Pancreas (tissue), 10 donors: ENCODE results near the gene CNTNAP4. TPM values are rescaled to one million over a fixed set of nuclear protein-coding genes. Genes with fewer than 3 reads are reported as not detected.

Experiments used
- ATAC-seq, 4 donors: fragments of 200-7000 bp; cut with Tn5 transposase; one replicate each; pipeline versions ENCODE4 v1.8.0 to v1.9.1; 2020; ENCODE audit warnings: mild to moderate bottlenecking in 4 of 4, moderate library complexity in 4 of 4
- DNase-seq, 6 donors: peaks; one replicate each; pipeline ENCODE4 v3.0.0-alpha.2; 2020
- FAIRE-seq: peaks from 2 replicates; lab custom pipeline; 2012; peaks lifted over from hg19 to GRCh38; lab: Jason Lieb, UNC
- H3K27ac ChIP-seq, 4 donors: fragments of 200-600 bp; sonication (generic); 1 replicate in 3 of 4; 2 replicates in 1 of 4; pipeline versions ENCODE4 v1.5.0 to v1.8.0; 2020
- H3K27me3 ChIP-seq, 4 donors: fragments of 200-600 bp; one replicate each; pipeline ENCODE4 v1.8.0; 2021
- H3K36me3 ChIP-seq, 3 donors: fragments of 200-600 bp; sonication (generic) in 1 of 3; one replicate each; pipeline versions ENCODE4 v1.5.0 to v1.8.0; 2020 to 2021
- H3K4me1 ChIP-seq, 3 donors: fragments of 200-600 bp; one replicate each; pipeline ENCODE4 v1.8.0; 2021
- H3K4me3 ChIP-seq, 4 donors: fragments of 200-600 bp; sonication (generic) in 2 of 4; one replicate each; pipeline versions ENCODE4 v1.5.0 to v1.8.0; 2020 to 2021
- H3K9me3 ChIP-seq, 4 donors: fragments of 200-600 bp; one replicate each; pipeline ENCODE4 v1.8.0; 2021
- WGBS, 2 donors: extraction: QIAGEN DNeasy Blood & Tissue Kit; methylation state at CpG; one replicate each; pipeline ENCODE4 v1.1.7; 2013; 5-methylcytosine and 5-hydroxymethylcytosine counted together
- intact Hi-C, 3 donors: fragments of 100-400 bp; cut with DNase I; formaldehyde crosslinking; loops; one replicate each; pipeline versions ENCODE4 v1.11.1 to v1.14.2; 2022
- polyA plus RNA-seq, 2 donors: library from polyadenylated mRNA; stranded (reverse); fragments of 200-250 nt; gene quantifications; one replicate each; pipeline ENCODE4 v1.2.3, GENCODE V29; 2013
- total RNA-seq, 6 donors: library from RNA; stranded (reverse); fragmentation: NEBNext Ultra II Directional in 4 of 6; extraction: Animal tissue kit (Norgen Biotek cat#: 25700) in 4 of 6; gene quantifications; one replicate each; pipeline versions ENCODE4 v1.2.1 to v1.2.4, GENCODE V29; 2021 to 2023
- TF ChIP-seq, protein P1 (sequence below), 4 donors: fragments of 200-600 bp; sonication (generic) in 3 of 4; IDR thresholded peaks; one replicate each; pipeline versions ENCODE4 v1.5.0 to v1.8.0; 2021; ENCODE audit warnings: antibody characterized with exemption in 4 of 4
- donor health status: healthy with polysubstance abuse.
- donor health status: DM: no; HTN: no; CAD: no; lungs with moderate emphysema.
- donor health status: DM: no; HTN: no; CAD: no.
- donor health status: control.
- donor health status: control.
- donor health status: Bipolar disorder and iron deficiency.
- donor health status: DM: yes; HTN: yes; CAD: no.
- donor health status: DM: no; HTN: no; CAD: no.
- donor health status: DM: no; HTN: no; CAD: no.
- donor health status: DM: yes; HTN: yes; CAD: no.

CNTNAP4 gene
- total and polyA plus RNA-seq, 8 donors: not detected

- no peaks in the 10 kb centered on the region for H3K27me3 ChIP-seq
- ATAC-seq (peak in 1 of 4 donors; percentile 53), FAIRE-seq (no peak), DNase-seq (no peak)
- no peak overlapping the region for H3K4me3 ChIP-seq
- whole genome bisulfite sequencing, 2 donors: 21 to 25% methylated on average over 2 of the region's 2 CpGs
- H3K27ac ChIP-seq: no peak overlapping the region
- no peaks in the 10 kb centered on the region for H3K9me3 ChIP-seq
- no peaks in the 10 kb centered on the region for H3K36me3 ChIP-seq
- intact Hi-C loops: no loop called here
- TF ChIP-seq, protein P1, sequence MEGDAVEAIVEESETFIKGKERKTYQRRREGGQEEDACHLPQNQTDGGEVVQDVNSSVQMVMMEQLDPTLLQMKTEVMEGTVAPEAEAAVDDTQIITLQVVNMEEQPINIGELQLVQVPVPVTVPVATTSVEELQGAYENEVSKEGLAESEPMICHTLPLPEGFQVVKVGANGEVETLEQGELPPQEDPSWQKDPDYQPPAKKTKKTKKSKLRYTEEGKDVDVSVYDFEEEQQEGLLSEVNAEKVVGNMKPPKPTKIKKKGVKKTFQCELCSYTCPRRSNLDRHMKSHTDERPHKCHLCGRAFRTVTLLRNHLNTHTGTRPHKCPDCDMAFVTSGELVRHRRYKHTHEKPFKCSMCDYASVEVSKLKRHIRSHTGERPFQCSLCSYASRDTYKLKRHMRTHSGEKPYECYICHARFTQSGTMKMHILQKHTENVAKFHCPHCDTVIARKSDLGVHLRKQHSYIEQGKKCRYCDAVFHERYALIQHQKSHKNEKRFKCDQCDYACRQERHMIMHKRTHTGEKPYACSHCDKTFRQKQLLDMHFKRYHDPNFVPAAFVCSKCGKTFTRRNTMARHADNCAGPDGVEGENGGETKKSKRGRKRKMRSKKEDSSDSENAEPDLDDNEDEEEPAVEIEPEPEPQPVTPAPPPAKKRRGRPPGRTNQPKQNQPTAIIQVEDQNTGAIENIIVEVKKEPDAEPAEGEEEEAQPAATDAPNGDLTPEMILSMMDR (IDR thresholded peaks at IDR 0.05): no peak
- no peaks in the 10 kb centered on the region for H3K4me1 ChIP-seq
Measured at GRCh38 chr16:76574651-76575050, 297.4 kb downstream of the CNTNAP4 start.

- Histone ChIP-seq H3K36me3 (no peaks in the 10 kb centered on the region), H3K4me3 (no peak overlapping the region), H3K4me1 (no peaks in the 10 kb centered on the region), H3K9me3 (no peaks in the 10 kb centered on the region), H3K27ac (no peak overlapping the region), H3K27me3 (no peaks in the 10 kb centered on the region)
- FAIRE-seq: no peak
- no peak for ATAC-seq
- TF ChIP-seq, protein P1 (IDR thresholded peaks at IDR 0.05): no peak
- 50 to 64% methylated on average over 5 of the region's 5 CpGs for WGBS, 2 donors
- intact Hi-C loops: no loop called here
- DNase-seq: no peak
Measured at GRCh38 chr16:76576526-76576925, 299.3 kb downstream of the CNTNAP4 start.

GRCh38 chr16:76577003-76577402, 299.8 kb downstream of the CNTNAP4 start:
- no peak for DNase-seq
- H3K27me3 ChIP-seq: no peaks in the 10 kb centered on the region
- H3K9me3 ChIP-seq: no peaks in the 10 kb centered on the region
- H3K4me3 ChIP-seq: no peak overlapping the region
- H3K27ac ChIP-seq: no peak overlapping the region
- no peak for FAIRE-seq
- TF ChIP-seq, protein P1 (IDR thresholded peaks at IDR 0.05): no peak
- intact Hi-C loops: no loop called here
- H3K4me1 ChIP-seq: no peaks in the 10 kb centered on the region
- no peaks in the 10 kb centered on the region for H3K36me3 ChIP-seq
- WGBS, 2 donors: 81 to 88% methylated on average over 4 of the region's 4 CpGs
- no peak for ATAC-seq

DNA sequence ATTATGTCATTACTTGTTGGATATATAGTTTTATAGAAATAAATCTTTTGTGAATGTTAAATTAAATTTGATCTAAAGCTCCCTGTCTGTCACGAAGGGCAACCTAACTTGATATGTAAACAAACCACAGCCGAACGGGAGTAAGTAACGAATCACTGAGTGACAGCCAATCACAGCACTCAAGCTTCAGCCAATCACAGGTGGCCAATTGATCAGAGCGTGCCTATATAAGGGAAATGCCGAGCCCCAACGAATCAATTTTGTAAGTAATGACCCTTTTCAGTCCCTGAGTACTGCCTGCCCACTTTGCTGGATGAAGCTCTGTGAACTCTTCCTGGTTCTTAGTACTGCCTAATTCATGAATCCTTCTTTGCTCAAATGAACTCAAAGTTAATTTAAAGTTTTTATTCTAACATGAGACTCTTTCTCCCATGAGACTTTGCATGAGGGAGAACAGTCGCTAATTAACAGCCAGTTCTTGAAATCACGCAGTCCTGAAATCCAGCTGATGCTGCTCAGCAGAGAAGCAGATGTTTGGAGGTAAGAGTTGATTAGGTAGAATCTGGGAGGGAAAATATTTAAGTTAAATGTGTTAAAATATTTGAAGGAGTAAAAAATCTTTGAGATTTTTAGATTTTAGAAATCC, 302.2 kb downstream of the CNTNAP4 start:
- H3K9me3 ChIP-seq: no peaks in the 10 kb centered on the region
- H3K4me3 ChIP-seq: no peak overlapping the region
- intact Hi-C loops: no loop called here
- no peak for DNase-seq
- H3K36me3 ChIP-seq: no peaks in the 10 kb centered on the region
- TF ChIP-seq, protein P1 (IDR thresholded peaks at IDR 0.05): no peak
- no peak for ATAC-seq
- FAIRE-seq: no peak
- WGBS, 2 donors: 75 to 86% methylated on average over 9 of the region's 9 CpGs
- no peaks in the 10 kb centered on the region for H3K4me1 ChIP-seq
- H3K27me3 ChIP-seq: no peaks in the 10 kb centered on the region
- no peak overlapping the region for H3K27ac ChIP-seq

GRCh38 chr16:76583466-76583865, 306.3 kb downstream of the CNTNAP4 start:
- Histone ChIP-seq H3K27ac (no peak overlapping the region), H3K4me3 (no peak overlapping the region), H3K4me1 (no peaks in the 10 kb centered on the region), H3K27me3 (no peaks in the 10 kb centered on the region), H3K9me3 (no peaks in the 10 kb centered on the region), H3K36me3 (no peaks in the 10 kb centered on the region)
- intact Hi-C loops: no loop called here
- 30 to 35% methylated on average over 6 of the region's 6 CpGs for WGBS, 2 donors
- TF ChIP-seq, protein P1 (IDR thresholded peaks at IDR 0.05): no peak
- ATAC-seq (peak in 1 of 4 donors; percentile 35), DNase-seq (peak in 3 of 6 donors; percentile 8 to 22 (median 13)), FAIRE-seq (no peak)
